Liver (tissue), 9 donors: ENCODE data around the gene XRCC5. TPM values are rescaled to one million over a fixed set of nuclear protein-coding genes. Genes with fewer than 3 reads are reported as not detected.

Experiments used
- DNase-seq: peaks from one replicate; pipeline ENCODE4 v3.0.0-alpha.2; 2017; ENCODE audit warnings: low spot score
- H3K27ac ChIP-seq, 2 donors: one replicate each; pipeline ENCODE4 v1.7.0; 2013; ENCODE audit warnings: inconsistent platforms in 2 of 2, low read length in 2 of 2, control low read depth in 1 of 2, low read depth in 1 of 2, mild to moderate bottlenecking in 1 of 2
- H3K27me3 ChIP-seq, 4 donors: one replicate each; pipeline versions ENCODE4 v1.6.1 to v1.7.0; 2013; ENCODE audit warnings: low read length in 3 of 4, inconsistent platforms in 1 of 4, mild to moderate bottlenecking in 1 of 4, moderate library complexity in 1 of 4; ENCODE audit not compliant: control insufficient read depth in 4 of 4, insufficient read depth in 4 of 4
- H3K36me3 ChIP-seq, 4 donors: one replicate each; pipeline versions ENCODE4 v1.6.1 to v1.7.0; 2013; ENCODE audit warnings: low read length in 3 of 4, mild to moderate bottlenecking in 3 of 4, low read depth in 1 of 4, moderate library complexity in 1 of 4; ENCODE audit not compliant: control insufficient read depth in 4 of 4, insufficient read depth in 3 of 4
- H3K4me1 ChIP-seq, 4 donors: one replicate each; pipeline versions ENCODE4 v1.6.1 to v1.7.0; 2013; ENCODE audit warnings: low read length in 3 of 4, mild to moderate bottlenecking in 3 of 4, moderate library complexity in 1 of 4; ENCODE audit not compliant: control insufficient read depth in 4 of 4, insufficient read depth in 4 of 4
- H3K4me3 ChIP-seq, 3 donors: one replicate each; pipeline versions ENCODE4 v1.6.1 to v1.7.0; 2013; ENCODE audit warnings: low read length in 3 of 3, control low read depth in 1 of 3, low read depth in 1 of 3, mild to moderate bottlenecking in 1 of 3
- H3K9ac ChIP-seq, 2 donors: one replicate each; pipeline ENCODE4 v1.7.0; 2013; ENCODE audit warnings: low read length in 2 of 2, mild to moderate bottlenecking in 2 of 2, moderate library complexity in 2 of 2, control low read depth in 1 of 2, low read depth in 1 of 2
- H3K9me3 ChIP-seq, 4 donors: one replicate each; pipeline versions ENCODE4 v1.6.1 to v1.7.0; 2013; ENCODE audit warnings: low read length in 3 of 4; ENCODE audit not compliant: control insufficient read depth in 4 of 4
- EGR1 ChIP-seq, 2 donors: IDR thresholded peaks; 2 replicates each; pipeline ENCODE4 v1.6.1; 2016 to 2018; ENCODE audit warnings: antibody characterized with exemption in 2 of 2, low read depth in 2 of 2
- FOXA1 ChIP-seq: IDR thresholded peaks from 2 replicates; pipeline ENCODE4 v1.6.1; 2016; ENCODE audit warnings: antibody characterized with exemption
- FOXA2 ChIP-seq: IDR thresholded peaks from 2 replicates; pipeline ENCODE4 v1.6.1; 2016; ENCODE audit warnings: antibody characterized with exemption
- GABPA ChIP-seq, 2 donors: IDR thresholded peaks in 1 of 2; conservative IDR thresholded peaks in 1 of 2; 2 replicates each; pipeline ENCODE4 v1.6.1; 2016; ENCODE audit warnings: antibody characterized with exemption in 2 of 2, mild to moderate bottlenecking in 1 of 2, moderate library complexity in 1 of 2
- HNF4A ChIP-seq, 2 donors: conservative IDR thresholded peaks; 2 replicates each; pipeline ENCODE4 v1.6.1; 2016; ENCODE audit warnings: antibody characterized with exemption in 2 of 2, mild to moderate bottlenecking in 2 of 2
- HNF4G ChIP-seq: IDR thresholded peaks from 2 replicates; pipeline ENCODE4 v1.6.1; 2016; ENCODE audit warnings: antibody characterized with exemption
- JUND ChIP-seq, 2 donors: IDR thresholded peaks; 2 replicates each; pipeline ENCODE4 v1.6.1; 2016; ENCODE audit warnings: antibody characterized with exemption in 2 of 2
- NR2F2 ChIP-seq: IDR thresholded peaks from 2 replicates; pipeline ENCODE4 v1.6.1; 2016; ENCODE audit warnings: antibody characterized with exemption
- RAD21 ChIP-seq, 2 donors: IDR thresholded peaks; 2 replicates each; pipeline ENCODE4 v1.6.1; 2016; ENCODE audit warnings: antibody characterized with exemption in 2 of 2, mild to moderate bottlenecking in 2 of 2
- RXRA ChIP-seq, 2 donors: IDR thresholded peaks; 2 replicates each; pipeline ENCODE4 v1.6.1; 2017 to 2018; ENCODE audit warnings: antibody characterized with exemption in 2 of 2, mild to moderate bottlenecking in 1 of 2
- SP1 ChIP-seq: IDR thresholded peaks from 2 replicates; pipeline ENCODE4 v1.6.1; 2018; ENCODE audit warnings: antibody characterized with exemption, mild to moderate bottlenecking
- TAF1 ChIP-seq: conservative IDR thresholded peaks from 2 replicates; pipeline ENCODE4 v1.6.1; 2016; ENCODE audit warnings: antibody characterized with exemption, mild to moderate bottlenecking
- YY1 ChIP-seq: IDR thresholded peaks from 2 replicates; pipeline ENCODE4 v1.6.1; 2016; ENCODE audit warnings: antibody characterized with exemption, mild to moderate bottlenecking
- WGBS: extraction: QIAGEN DNeasy Blood & Tissue Kit; methylation state at CpG from one replicate; pipeline ENCODE4 v1.1.7; 2013; 5-methylcytosine and 5-hydroxymethylcytosine counted together
- polyA plus RNA-seq, 2 donors: library from polyadenylated mRNA; stranded (reverse) in 1 of 2; unstranded in 1 of 2; fragments of 200-250 nt in 1 of 2; fragments of >200 nt in 1 of 2; fragmentation: Nextera tagmentation in 1 of 2; extraction: Ambion mirVana in 1 of 2; gene quantifications; one replicate each; pipeline versions ENCODE4 v1.2.1 to v1.2.3, GENCODE V29; 2013 to 2015
- total RNA-seq, 2 donors: library from RNA; depleted of rRNA; stranded (reverse); fragments of >200 nt; gene quantifications; one replicate each; pipeline ENCODE4 v1.2.3, GENCODE V29; 2014
- TF ChIP-seq, protein P1 (sequence below): fragments of 150-350 bp; IDR thresholded peaks from 2 replicates; pipeline ENCODE4 v1.5.1; 2017; ENCODE audit warnings: improper control_type of control experiment, low read depth, low read length; ENCODE audit not compliant: missing input control
- TF ChIP-seq, protein P2 (sequence below): IDR thresholded peaks from 2 replicates; pipeline ENCODE4 v1.6.1; 2016; ENCODE audit warnings: antibody characterized with exemption
- TF ChIP-seq, protein P3 (sequence below): IDR thresholded peaks from 2 replicates; pipeline ENCODE4 v1.6.1; 2016; ENCODE audit warnings: antibody characterized with exemption
- TF ChIP-seq, protein P4 (sequence below): IDR thresholded peaks from 2 replicates; pipeline ENCODE4 v1.6.1; 2016; ENCODE audit warnings: antibody characterized with exemption, mild to moderate bottlenecking
- TF ChIP-seq, protein P5 (sequence below): IDR thresholded peaks from 2 replicates; pipeline ENCODE4 v1.6.1; 2016; ENCODE audit warnings: antibody characterized with exemption
- donor health status: healthy.
- donor health status: healthy.
- donor health status: healthy.
- donor health status: healthy.
- donor health status: healthy.

The XRCC5 gene
- total and polyA plus RNA-seq, 4 donors: 63.7 to 140 (median 84.5) TPM

DNA sequence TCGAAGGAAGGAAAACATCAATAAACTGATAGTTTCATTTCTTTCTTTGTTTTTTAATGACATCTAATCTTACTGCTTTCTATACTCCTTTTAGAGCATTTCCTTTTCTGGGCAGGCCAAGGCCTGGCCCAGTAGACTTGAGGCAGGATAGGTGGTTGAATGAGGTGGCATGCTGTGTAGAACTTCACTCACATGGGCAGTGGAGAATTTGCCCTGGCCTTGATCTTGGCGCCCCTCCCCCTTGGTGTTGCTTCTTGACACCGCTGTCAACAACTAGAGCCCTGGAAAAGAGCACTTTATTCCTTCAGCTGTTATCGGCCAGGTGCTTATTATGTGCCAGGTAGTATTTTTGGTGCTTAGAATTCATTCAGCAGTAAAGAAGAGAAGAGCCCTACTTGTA lies 37.4 kb downstream of the XRCC5 start:
- H3K27me3 ChIP-seq: no peaks in the 10 kb centered on the region
- H3K4me1 ChIP-seq: peaks cover 0 to 10% (median 7%) of the 10 kb centered on the region in 4 donors
- DNase-seq: no peak
- no peak overlapping the region for H3K9ac ChIP-seq
- TF ChIP-seq GABPA (IDR thresholded peaks at IDR 0.05 in 1 of 2, conservative IDR thresholded peaks at IDR 0.05 in 1 of 2) (no peak), HNF4G (no peak), EGR1 (IDR thresholded peaks at IDR 0.05; ENCODE audit: low read depth in 2 of 2) (no peak), SP1 (no peak), JUND (IDR thresholded peaks at IDR 0.05) (no peak), NR2F2 (no peak), RAD21 (IDR thresholded peaks at IDR 0.05) (no peak), RXRA (IDR thresholded peaks at IDR 0.05) (no peak), FOXA2 (no peak), HNF4A (conservative IDR thresholded peaks at IDR 0.05) (no peak), TAF1 (no peak), FOXA1 (no peak), YY1 (no peak)
- TF ChIP-seq, protein P1, sequence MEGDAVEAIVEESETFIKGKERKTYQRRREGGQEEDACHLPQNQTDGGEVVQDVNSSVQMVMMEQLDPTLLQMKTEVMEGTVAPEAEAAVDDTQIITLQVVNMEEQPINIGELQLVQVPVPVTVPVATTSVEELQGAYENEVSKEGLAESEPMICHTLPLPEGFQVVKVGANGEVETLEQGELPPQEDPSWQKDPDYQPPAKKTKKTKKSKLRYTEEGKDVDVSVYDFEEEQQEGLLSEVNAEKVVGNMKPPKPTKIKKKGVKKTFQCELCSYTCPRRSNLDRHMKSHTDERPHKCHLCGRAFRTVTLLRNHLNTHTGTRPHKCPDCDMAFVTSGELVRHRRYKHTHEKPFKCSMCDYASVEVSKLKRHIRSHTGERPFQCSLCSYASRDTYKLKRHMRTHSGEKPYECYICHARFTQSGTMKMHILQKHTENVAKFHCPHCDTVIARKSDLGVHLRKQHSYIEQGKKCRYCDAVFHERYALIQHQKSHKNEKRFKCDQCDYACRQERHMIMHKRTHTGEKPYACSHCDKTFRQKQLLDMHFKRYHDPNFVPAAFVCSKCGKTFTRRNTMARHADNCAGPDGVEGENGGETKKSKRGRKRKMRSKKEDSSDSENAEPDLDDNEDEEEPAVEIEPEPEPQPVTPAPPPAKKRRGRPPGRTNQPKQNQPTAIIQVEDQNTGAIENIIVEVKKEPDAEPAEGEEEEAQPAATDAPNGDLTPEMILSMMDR: no peak
- TF ChIP-seq, protein P2, sequence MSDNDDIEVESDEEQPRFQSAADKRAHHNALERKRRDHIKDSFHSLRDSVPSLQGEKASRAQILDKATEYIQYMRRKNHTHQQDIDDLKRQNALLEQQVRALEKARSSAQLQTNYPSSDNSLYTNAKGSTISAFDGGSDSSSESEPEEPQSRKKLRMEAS: no peak
- TF ChIP-seq, protein P3, sequence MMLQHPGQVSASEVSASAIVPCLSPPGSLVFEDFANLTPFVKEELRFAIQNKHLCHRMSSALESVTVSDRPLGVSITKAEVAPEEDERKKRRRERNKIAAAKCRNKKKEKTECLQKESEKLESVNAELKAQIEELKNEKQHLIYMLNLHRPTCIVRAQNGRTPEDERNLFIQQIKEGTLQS: no peak
- TF ChIP-seq, protein P4, sequence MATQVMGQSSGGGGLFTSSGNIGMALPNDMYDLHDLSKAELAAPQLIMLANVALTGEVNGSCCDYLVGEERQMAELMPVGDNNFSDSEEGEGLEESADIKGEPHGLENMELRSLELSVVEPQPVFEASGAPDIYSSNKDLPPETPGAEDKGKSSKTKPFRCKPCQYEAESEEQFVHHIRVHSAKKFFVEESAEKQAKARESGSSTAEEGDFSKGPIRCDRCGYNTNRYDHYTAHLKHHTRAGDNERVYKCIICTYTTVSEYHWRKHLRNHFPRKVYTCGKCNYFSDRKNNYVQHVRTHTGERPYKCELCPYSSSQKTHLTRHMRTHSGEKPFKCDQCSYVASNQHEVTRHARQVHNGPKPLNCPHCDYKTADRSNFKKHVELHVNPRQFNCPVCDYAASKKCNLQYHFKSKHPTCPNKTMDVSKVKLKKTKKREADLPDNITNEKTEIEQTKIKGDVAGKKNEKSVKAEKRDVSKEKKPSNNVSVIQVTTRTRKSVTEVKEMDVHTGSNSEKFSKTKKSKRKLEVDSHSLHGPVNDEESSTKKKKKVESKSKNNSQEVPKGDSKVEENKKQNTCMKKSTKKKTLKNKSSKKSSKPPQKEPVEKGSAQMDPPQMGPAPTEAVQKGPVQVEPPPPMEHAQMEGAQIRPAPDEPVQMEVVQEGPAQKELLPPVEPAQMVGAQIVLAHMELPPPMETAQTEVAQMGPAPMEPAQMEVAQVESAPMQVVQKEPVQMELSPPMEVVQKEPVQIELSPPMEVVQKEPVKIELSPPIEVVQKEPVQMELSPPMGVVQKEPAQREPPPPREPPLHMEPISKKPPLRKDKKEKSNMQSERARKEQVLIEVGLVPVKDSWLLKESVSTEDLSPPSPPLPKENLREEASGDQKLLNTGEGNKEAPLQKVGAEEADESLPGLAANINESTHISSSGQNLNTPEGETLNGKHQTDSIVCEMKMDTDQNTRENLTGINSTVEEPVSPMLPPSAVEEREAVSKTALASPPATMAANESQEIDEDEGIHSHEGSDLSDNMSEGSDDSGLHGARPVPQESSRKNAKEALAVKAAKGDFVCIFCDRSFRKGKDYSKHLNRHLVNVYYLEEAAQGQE: no peak
- TF ChIP-seq, protein P5, sequence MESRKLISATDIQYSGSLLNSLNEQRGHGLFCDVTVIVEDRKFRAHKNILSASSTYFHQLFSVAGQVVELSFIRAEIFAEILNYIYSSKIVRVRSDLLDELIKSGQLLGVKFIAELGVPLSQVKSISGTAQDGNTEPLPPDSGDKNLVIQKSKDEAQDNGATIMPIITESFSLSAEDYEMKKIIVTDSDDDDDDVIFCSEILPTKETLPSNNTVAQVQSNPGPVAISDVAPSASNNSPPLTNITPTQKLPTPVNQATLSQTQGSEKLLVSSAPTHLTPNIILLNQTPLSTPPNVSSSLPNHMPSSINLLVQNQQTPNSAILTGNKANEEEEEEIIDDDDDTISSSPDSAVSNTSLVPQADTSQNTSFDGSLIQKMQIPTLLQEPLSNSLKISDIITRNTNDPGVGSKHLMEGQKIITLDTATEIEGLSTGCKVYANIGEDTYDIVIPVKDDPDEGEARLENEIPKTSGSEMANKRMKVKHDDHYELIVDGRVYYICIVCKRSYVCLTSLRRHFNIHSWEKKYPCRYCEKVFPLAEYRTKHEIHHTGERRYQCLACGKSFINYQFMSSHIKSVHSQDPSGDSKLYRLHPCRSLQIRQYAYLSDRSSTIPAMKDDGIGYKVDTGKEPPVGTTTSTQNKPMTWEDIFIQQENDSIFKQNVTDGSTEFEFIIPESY: no peak
- H3K36me3 ChIP-seq: peaks cover 14 to 72% (median 62%) of the 10 kb centered on the region in 4 donors
- no peaks in the 10 kb centered on the region for H3K9me3 ChIP-seq
- no peak overlapping the region for H3K4me3 ChIP-seq
- H3K27ac ChIP-seq: no peak overlapping the region
- WGBS: 70% methylated on average over 4 of the region's 4 CpGs
